NCI-H128 (cell line): Measurements from ENCODE around the gene CDC25B.
A peak's percentile ranks its signal among the peaks of the same experiment; 100 is the strongest.

Source experiments
- DNase-seq: peaks from one replicate; lab custom pipeline; 2025; ENCODE audit not compliant: unreplicated experiment; lab: John Stamatoyannopoulos, UW

Gene CDC25B

GRCh38 chr20:3795511-3796468 lies at the start of gene CDC25B:
CDC25B (plus strand) TSS chr20:3796310; CDS start chr20:3796532, 222 bp downstream.
- DNase-seq: peak; percentile 84

GRCh38 chr20:3747471-3747870 lies 48.6 kb upstream of the CDC25B start:
- no peak for DNase-seq

- no peak for DNase-seq
Observed at GRCh38 chr20:3748073-3748472, 48.0 kb upstream of the CDC25B start.

- DNase-seq: no peak
Observed at GRCh38 chr20:3749087-3749688, 46.9 kb upstream of the CDC25B start.

GRCh38 chr20:3749689-3750531 lies 46.2 kb upstream of the CDC25B start:
- no peak for DNase-seq

- no peak for DNase-seq
Observed at GRCh38 chr20:3751305-3751674, 44.8 kb upstream of the CDC25B start.

- DNase-seq: peak; percentile 74
Observed at GRCh38 chr20:3751675-3752385, 44.3 kb upstream of the CDC25B start.

GRCh38 chr20:3752386-3752759 lies 43.7 kb upstream of the CDC25B start:
- no peak for DNase-seq

GRCh38 chr20:3753098-3753497 lies 43.0 kb upstream of the CDC25B start:
- peak; percentile 10 for DNase-seq

GRCh38 chr20:3753501-3754275 lies 42.4 kb upstream of the CDC25B start:
- no peak for DNase-seq

- no peak for DNase-seq
Observed at GRCh38 chr20:3754276-3754630, 41.9 kb upstream of the CDC25B start.

GRCh38 chr20:3755269-3755668 lies 40.8 kb upstream of the CDC25B start:
- no peak for DNase-seq

- DNase-seq: no peak
Observed at GRCh38 chr20:3755814-3756480, 40.2 kb upstream of the CDC25B start.

- DNase-seq: no peak
Observed at GRCh38 chr20:3757268-3757667, 38.8 kb upstream of the CDC25B start.

GRCh38 chr20:3758566-3758965 lies 37.5 kb upstream of the CDC25B start:
- no peak for DNase-seq

- no peak for DNase-seq
Observed at GRCh38 chr20:3759316-3759823, 36.7 kb upstream of the CDC25B start.

GRCh38 chr20:3759884-3760283 lies 36.2 kb upstream of the CDC25B start:
- no peak for DNase-seq

GRCh38 chr20:3760655-3761348 lies 35.3 kb upstream of the CDC25B start:
- DNase-seq: no peak
